T-helper 9 cell (primary cell): ENCODE measurements around the gene CELF2.
A peak's percentile ranks its signal among the peaks of the same experiment; 100 is the strongest.

ENCODE experiments used
- DNase-seq: peaks from one replicate; pipeline ENCODE4 v3.0.0-alpha.2; 2020

Gene CELF2

GRCh38 chr10:11138314-11139033 is 120.8 kb downstream of the CELF2 start:
- DNase-seq, result no peak

DNA sequence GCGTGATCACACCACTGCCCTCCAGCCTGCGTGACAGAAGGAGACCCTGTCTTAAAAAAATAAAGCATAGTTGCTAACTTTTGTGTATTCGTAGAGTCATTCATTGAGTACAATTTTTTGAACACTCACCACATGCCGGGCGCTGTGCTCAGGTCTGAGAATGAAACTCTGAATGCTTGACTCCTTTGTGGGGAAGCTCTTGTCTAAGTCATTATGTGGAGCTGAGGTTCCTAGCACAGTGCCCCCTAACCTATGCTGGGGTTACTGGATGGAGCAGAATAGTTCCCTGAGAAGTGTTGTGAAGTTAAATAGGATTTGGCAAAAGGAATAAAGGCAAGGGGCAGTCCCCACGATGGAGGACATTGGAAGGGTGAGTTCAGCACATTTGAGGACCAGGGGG is 123.3 kb downstream of the CELF2 start:
- DNase-seq, result no peak

DNA sequence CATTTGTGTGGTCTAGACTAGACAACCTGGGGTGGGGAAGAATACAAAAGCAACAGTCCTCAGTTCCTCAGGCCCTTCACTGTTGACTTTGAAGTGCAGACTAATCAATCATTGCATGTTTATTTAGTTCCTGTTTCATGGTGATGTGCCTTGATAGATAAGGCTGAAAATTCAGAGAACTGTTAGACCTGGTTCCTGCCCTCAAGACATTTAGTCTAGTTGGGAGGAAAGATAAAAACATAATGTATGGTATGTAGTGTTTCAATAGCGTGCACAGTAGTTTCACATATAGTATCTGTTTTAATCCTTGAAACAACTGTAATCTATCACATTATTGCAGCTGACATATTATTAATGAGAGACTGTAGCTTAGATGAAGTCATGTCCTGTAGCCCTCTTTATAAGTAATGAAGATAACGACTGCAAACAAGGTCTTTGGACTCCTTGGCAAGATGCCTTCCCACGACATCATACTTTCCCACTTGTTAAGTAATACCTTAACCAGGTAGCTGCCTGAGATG is 124.0 kb downstream of the CELF2 start:
- DNase-seq, result no peak

- no peak for DNase-seq
These were observed 125.1 kb downstream of the CELF2 start for GRCh38 chr10:11142777-11143176.

DNA sequence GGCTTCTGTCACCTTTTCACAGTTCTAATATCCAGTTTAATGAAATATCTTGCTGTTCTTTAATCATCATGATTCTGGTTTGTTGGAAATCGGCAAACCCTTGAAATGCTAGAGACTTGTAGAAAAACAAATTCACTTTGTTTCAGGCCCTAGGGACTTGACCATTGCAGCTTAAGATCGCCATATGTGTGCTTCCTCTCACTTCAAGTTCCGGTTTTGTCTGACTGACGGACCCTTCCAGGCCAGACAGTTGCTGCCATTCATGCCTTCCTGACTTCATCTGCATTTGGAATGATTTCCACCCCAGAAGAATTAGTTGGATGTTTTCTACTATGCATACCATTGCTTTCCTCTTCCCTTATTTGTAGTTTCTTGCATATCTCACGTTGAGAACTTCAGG is 125.6 kb downstream of the CELF2 start:
- no peak for DNase-seq

DNA sequence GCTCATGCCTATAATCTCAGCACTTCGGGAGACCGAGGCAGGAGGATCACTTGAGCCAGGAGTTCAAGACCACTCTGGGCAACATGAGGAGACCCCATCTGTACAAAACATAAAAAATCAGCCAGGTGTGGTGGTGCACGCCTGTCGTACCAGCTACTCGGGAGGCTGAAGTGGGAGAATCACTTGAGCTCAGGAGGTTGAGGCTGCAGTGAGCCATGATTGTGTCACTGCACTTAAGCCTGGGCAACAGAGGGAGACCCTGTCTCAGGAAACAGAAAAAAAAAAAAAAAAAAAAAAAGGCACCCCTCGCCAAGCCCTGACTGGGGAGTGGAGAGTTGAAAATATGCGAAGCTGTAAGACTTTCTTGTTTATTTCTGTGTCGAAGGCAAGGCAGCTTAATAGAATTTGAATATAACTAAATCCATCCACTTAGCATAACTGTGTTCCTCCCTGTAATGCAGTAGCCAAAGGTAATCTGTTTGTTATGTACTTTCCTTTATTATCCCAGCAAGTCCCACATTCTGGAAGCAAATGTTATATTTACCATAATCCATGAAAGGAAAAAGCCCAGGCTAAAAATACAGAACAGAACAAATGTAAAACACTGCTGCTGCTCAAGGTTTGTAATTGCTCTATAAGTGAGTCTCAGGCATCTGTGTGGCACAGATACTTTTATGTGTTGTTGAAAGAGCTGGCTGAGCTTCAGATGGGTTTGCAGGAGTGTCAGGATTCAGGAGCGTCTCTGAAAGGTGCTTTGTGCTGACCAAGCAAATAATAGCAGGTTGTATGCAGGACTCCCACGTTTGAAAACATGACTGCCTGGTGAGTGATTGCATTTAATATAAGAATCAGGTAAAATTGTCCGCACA is 127.2 kb downstream of the CELF2 start:
- no peak for DNase-seq

DNA sequence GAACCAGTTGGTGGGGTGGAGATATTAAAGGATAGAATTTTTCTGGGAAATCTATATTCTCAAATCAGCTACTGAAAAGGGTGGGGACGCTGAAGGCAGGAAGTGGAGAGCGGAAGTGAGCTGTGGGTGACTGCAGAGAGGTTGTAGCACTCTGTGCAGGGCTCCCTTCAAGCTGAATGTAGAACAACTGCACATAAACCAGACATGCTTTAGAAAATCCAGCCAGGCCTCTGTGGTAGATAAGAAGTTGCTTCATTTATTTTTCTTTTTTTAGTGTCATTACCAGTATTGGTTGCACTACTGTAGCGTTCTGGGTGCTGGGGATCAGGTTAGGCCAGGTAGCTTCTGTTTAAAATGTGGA is 127.8 kb downstream of the CELF2 start:
- peak; percentile 50 for DNase-seq

GRCh38 chr10:11146402-11147171 is 128.9 kb downstream of the CELF2 start:
- DNase-seq, result no peak

GRCh38 chr10:11147722-11148121 is 130.1 kb downstream of the CELF2 start:
- peak; percentile 15 for DNase-seq

DNA sequence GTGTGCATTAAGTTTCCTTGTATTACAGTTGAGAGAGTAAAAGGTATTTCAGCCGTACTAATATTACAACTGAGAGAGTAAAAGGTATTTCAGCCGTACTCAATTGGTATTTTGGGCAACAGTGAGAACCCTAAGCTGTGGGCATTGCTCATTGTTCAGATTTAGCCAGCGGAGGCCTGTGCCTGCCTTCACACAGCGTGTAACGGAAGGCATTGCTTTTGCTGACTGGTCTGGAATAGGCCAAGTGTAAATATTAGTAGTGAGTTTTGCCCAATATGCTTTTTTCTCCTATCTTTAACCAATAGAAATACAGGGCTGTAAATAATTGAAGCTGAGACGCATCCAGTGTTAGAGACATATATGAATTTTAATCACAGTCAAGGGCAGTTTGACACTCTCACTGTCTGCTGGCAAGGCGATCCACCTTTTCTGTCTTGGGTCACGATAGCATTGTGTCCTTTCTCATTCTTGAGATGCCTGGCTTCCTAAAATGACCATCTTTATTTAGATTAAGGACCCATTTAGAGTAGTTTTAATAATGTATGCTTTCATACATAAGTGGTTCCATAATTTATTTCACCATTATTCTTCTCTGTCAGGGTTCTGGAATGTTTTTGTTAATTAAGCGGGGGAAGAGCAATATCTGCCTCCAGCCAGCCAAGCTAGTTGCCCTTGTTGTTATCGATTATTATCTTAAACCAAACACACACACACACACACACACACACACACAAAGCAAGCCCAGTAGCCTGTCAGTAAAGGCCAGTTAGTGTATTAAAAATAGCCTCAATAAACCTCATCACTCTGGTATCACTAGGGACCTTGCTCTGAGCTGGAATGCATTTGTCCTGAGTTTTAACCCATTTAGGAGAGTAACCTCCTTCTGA is 130.7 kb downstream of the CELF2 start:
- DNase-seq, result no peak

DNA sequence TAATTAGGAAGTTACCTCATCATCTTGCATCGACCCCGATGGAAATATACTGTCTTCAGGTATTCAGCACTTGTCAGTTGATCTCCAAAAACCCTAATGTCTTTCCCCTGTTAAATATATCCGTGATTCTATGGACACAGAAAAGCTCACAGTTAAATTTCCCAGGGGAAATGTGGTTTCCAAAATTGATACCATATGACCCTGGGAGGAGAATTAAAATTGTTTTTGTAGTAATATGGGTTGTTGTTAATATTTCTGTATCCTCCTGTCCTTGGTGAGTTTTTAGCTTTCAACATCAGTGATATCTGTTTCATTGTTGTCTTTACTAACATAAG is 132.1 kb downstream of the CELF2 start:
- DNase-seq, result no peak

- DNase-seq, result peak; percentile 22
These were observed 132.6 kb downstream of the CELF2 start for GRCh38 chr10:11150231-11150731.

GRCh38 chr10:11150879-11151415 is 133.3 kb downstream of the CELF2 start:
- DNase-seq, result no peak

GRCh38 chr10:11152801-11153200 is 135.1 kb downstream of the CELF2 start:
- no peak for DNase-seq

DNA sequence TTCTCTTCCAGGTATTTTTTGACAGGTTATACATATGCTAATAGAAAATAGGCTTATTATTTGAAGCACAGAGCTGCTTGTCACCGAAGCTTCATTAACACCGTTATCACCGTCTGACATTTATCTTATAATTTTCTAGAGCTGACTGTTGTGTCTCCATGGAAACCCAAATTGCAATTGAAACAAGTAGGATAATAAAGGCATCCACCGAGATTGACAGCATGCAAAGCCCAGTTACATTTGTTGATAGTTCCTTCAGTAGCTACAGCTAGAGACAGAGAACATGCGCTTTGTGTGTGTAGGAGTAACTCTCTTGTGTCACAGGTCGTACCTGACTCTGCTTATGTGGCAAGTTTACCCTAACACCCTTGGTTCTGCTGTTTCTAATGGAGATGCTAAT is 135.6 kb downstream of the CELF2 start:
- no peak for DNase-seq

GRCh38 chr10:11153766-11154165 is 136.1 kb downstream of the CELF2 start:
- no peak for DNase-seq

- no peak for DNase-seq
These were observed 136.7 kb downstream of the CELF2 start for GRCh38 chr10:11154333-11154732.

DNA sequence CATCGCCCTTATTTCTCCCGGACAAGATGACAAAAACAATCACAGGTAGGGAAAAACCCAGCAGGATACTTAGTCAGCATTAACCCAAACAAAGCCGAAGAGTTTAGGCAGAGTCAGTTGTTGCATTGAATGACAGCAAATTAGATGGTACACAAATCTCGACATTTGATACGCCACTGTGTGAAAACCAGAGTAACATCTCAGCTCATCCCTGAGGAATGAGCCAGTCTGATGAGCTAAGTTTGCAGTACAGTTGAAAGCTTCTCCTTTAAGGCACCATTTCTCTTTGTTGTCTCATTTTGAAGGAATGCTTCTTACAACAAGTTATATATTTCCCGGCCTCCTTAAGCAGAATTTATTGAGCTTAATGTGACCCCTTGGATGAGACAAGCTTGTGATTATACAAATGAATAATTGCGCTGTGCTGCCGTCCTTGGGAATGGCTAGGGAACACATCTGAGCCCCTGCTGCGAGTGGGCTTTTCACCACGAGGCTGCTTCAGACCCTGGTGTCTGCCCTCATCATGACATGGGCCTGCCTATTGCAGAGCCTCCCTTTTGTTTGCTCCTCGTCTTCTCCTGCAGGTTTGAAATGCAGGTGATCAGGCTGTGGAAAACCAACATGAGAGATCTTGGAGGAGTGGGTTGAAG is 137.3 kb downstream of the CELF2 start:
- DNase-seq, result no peak

DNA sequence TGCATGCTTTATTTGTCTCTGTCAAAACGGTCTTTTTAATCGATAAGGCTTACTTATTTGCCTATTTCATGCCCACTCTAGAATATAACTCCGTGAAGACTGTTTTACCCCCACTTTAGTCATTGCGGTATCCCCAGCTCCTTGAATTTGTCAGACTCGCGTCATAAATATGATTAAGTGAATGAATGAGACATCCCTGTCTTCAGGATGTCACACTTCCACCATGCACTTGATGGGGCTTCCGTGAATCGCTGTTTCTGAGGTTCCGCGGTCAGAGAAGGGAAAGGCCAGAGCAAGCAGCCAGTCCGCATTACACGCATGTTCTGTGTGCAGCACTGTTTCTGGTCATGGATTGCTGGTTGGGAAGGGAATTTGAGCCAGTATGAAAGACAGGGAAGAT is 138.8 kb downstream of the CELF2 start:
- DNase-seq, result no peak

GRCh38 chr10:11157292-11158076 is 139.8 kb downstream of the CELF2 start:
- DNase-seq, result no peak
